A673 (cell line): ENCODE measurements around the gene MGST3. TPM values are rescaled to one million over a fixed set of nuclear protein-coding genes. Genes with fewer than 3 reads are reported as not detected.

ENCODE experiments used
- BruUV-seq: library from RNA; stranded (reverse); fragments of 400-500 nt; replicated peaks from 2 replicates; lab custom pipeline; 2021; lab: Mats Ljungman, UMichigan
- CTCF ChIA-PET: fragments of 300-600 bp; sonication (Branson Sonifier 250); formaldehyde crosslinking; loops from one replicate; lab custom pipeline; 2022; ENCODE audit warnings: antibody characterized with exemption; lab: Charles Lee
- POLR2A ChIA-PET: fragments of 300-600 bp; sonication (Branson Sonifier 250); formaldehyde crosslinking; loops from one replicate; lab custom pipeline; 2022; ENCODE audit warnings: antibody characterized with exemption; ENCODE audit not compliant: low non-redundant PET; lab: Charles Lee
- DNase-seq: peaks from one replicate; pipeline ENCODE4 v3.0.0-alpha.2; 2015; ENCODE audit warnings: low spot score
- H3K27ac ChIP-seq: fragments of 200-600 bp; sonication (generic); 2 replicates; pipeline ENCODE4 v1.5.1; 2016; ENCODE audit warnings: mixed run types, low read depth, mild to moderate bottlenecking, mixed read lengths, antibody characterized with exemption, low read length; ENCODE audit not compliant: poor library complexity, severe bottlenecking
- H3K27me3 ChIP-seq: fragments of 200-600 bp; sonication (generic); replicated peaks from 2 replicates; pipeline ENCODE4 v1.6.1; 2017; ENCODE audit warnings: mixed run types, low read depth, mild to moderate bottlenecking, mixed read lengths, antibody characterized with exemption, low read length; ENCODE audit not compliant: insufficient read depth, poor library complexity
- H3K36me3 ChIP-seq: fragments of 200-600 bp; sonication (generic); 2 replicates; pipeline ENCODE4 v1.6.1; 2016; ENCODE audit warnings: mixed run types, mild to moderate bottlenecking, mixed read lengths, antibody characterized with exemption, low read length; ENCODE audit not compliant: insufficient read depth, poor library complexity, severe bottlenecking
- H3K4me1 ChIP-seq: fragments of 200-600 bp; sonication (generic); 2 replicates; pipeline ENCODE4 v1.6.1; 2017; ENCODE audit warnings: mixed run types, mild to moderate bottlenecking, mixed read lengths, antibody characterized with exemption, low read length; ENCODE audit not compliant: insufficient read depth, poor library complexity, severe bottlenecking
- H3K4me3 ChIP-seq: fragments of 200-600 bp; sonication (generic); 2 replicates; pipeline ENCODE4 v1.5.1; 2016; ENCODE audit warnings: low read depth, mixed run types, mild to moderate bottlenecking, mixed read lengths, low read length; ENCODE audit not compliant: poor library complexity, severe bottlenecking
- H3K9me3 ChIP-seq: fragments of 200-600 bp; sonication (generic); 2 replicates; pipeline ENCODE4 v1.6.1; 2016; ENCODE audit warnings: mixed run types, low read depth, mild to moderate bottlenecking, mixed read lengths, antibody characterized with exemption, low read length; ENCODE audit not compliant: poor library complexity, severe bottlenecking
- EZH2 ChIP-seq: fragments of 200-600 bp; sonication (generic); IDR thresholded peaks from 2 replicates; pipeline ENCODE4 v1.6.1; 2017; ENCODE audit warnings: borderline replicate concordance, low read depth, mild to moderate bottlenecking, mixed read lengths, antibody characterized with exemption, low read length; ENCODE audit not compliant: poor library complexity, severe bottlenecking
- intact Hi-C: fragments of 100-400 bp; cut with micrococcal nuclease; formaldehyde crosslinking; loops from one replicate; pipeline ENCODE4 v1.10.0; 2022; ENCODE audit not compliant: unreplicated experiment
- total RNA-seq: library from RNA; stranded (reverse); gene quantifications from 2 replicates; pipeline ENCODE4 v1.2.3, GENCODE V29; 2021
- TF ChIP-seq, protein P1 (sequence below): fragments of 300-800, 200-600 bp; sonication (generic); conservative IDR thresholded peaks from 2 replicates; pipeline ENCODE4 v1.5.1; 2017; ENCODE audit warnings: low read depth, mild to moderate bottlenecking, antibody characterized with exemption, low read length, moderate library complexity, mixed read lengths

The MGST3 gene
- total RNA-seq, 1 experiment from 2014 or later = 150 TPM

GRCh38 chr1:165619647-165620151, 11.3 kb upstream of the MGST3 start:
- H3K27ac ChIP-seq = no peak overlapping the region
- no TSS peak for BruUV-seq
- CTCF ChIA-PET = no interaction called here
- no peaks in the 10 kb centered on the region for H3K27me3 ChIP-seq
- no peaks in the 10 kb centered on the region for H3K4me1 ChIP-seq
- H3K9me3 ChIP-seq = no peaks in the 10 kb centered on the region
- no peak for DNase-seq
- no peaks in the 10 kb centered on the region for H3K36me3 ChIP-seq
- TF ChIP-seq, protein P1, sequence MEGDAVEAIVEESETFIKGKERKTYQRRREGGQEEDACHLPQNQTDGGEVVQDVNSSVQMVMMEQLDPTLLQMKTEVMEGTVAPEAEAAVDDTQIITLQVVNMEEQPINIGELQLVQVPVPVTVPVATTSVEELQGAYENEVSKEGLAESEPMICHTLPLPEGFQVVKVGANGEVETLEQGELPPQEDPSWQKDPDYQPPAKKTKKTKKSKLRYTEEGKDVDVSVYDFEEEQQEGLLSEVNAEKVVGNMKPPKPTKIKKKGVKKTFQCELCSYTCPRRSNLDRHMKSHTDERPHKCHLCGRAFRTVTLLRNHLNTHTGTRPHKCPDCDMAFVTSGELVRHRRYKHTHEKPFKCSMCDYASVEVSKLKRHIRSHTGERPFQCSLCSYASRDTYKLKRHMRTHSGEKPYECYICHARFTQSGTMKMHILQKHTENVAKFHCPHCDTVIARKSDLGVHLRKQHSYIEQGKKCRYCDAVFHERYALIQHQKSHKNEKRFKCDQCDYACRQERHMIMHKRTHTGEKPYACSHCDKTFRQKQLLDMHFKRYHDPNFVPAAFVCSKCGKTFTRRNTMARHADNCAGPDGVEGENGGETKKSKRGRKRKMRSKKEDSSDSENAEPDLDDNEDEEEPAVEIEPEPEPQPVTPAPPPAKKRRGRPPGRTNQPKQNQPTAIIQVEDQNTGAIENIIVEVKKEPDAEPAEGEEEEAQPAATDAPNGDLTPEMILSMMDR = no peak
- TF ChIP-seq EZH2 = no peak
- intact Hi-C loops = no loop called here
- POLR2A ChIA-PET = no interaction called here
- H3K4me3 ChIP-seq = no peak overlapping the region

GRCh38 chr1:165623624-165624023, 7.4 kb upstream of the MGST3 start:
- no peaks in the 10 kb centered on the region for H3K36me3 ChIP-seq
- no peaks in the 10 kb centered on the region for H3K9me3 ChIP-seq
- intact Hi-C loops = no loop called here
- POLR2A ChIA-PET = no interaction called here
- H3K27me3 ChIP-seq = no peaks in the 10 kb centered on the region
- no peak overlapping the region for H3K4me3 ChIP-seq
- H3K4me1 ChIP-seq = no peaks in the 10 kb centered on the region
- BruUV-seq = no TSS peak
- no peak overlapping the region for H3K27ac ChIP-seq
- no peak for TF ChIP-seq EZH2
- TF ChIP-seq, protein P1 = no peak
- CTCF ChIA-PET = no interaction called here
- DNase-seq = no peak

- DNase-seq = no peak
- ChIA-PET POLR2A (no interaction called here), CTCF (no interaction called here)
- H3K27me3 ChIP-seq = no peaks in the 10 kb centered on the region
- H3K9me3 ChIP-seq = no peaks in the 10 kb centered on the region
- BruUV-seq = no TSS peak
- no peak for TF ChIP-seq EZH2
- TF ChIP-seq, protein P1 = no peak
- H3K27ac ChIP-seq = no peak overlapping the region
- H3K4me1 ChIP-seq = no peaks in the 10 kb centered on the region
- no peak overlapping the region for H3K4me3 ChIP-seq
- H3K36me3 ChIP-seq = no peaks in the 10 kb centered on the region
- intact Hi-C loops = no loop called here
Observed at GRCh38 chr1:165624441-165624840, 6.6 kb upstream of the MGST3 start.
